H9 (cell line): ENCODE data around the gene CTNNBL1. TPM values are rescaled to one million over a fixed set of nuclear protein-coding genes. Genes with fewer than 3 reads are reported as not detected.
A peak's percentile ranks its signal among the peaks of the same experiment; 100 is the strongest.

Experiments
- DNase-seq: peaks from one replicate; pipeline ENCODE4 v3.0.0-alpha.2; 2017
- H2AFZ ChIP-seq: one replicate; pipeline ENCODE4 v1.6.1; 2013; ENCODE audit warnings: mild to moderate bottlenecking, low read length, control low read depth, moderate library complexity
- H2AK5ac ChIP-seq: 2 replicates; pipeline ENCODE4 v1.6.1; 2013; ENCODE audit warnings: low read length, control low read depth, mixed read lengths; ENCODE audit not compliant: insufficient read length
- H2BK120ac ChIP-seq: one replicate; pipeline ENCODE4 v1.6.1; 2013; ENCODE audit warnings: low read depth, mild to moderate bottlenecking, low read length, control low read depth, inconsistent platforms; ENCODE audit not compliant: poor library complexity, severe bottlenecking
- H2BK12ac ChIP-seq: 2 replicates; pipeline ENCODE4 v1.6.1; 2013; ENCODE audit warnings: low read length, control low read depth, mixed read lengths, low read depth; ENCODE audit not compliant: insufficient read length
- H2BK15ac ChIP-seq: 2 replicates; pipeline ENCODE4 v1.6.1; 2013; ENCODE audit warnings: low read depth, low read length, control low read depth
- H2BK20ac ChIP-seq: one replicate; pipeline ENCODE4 v1.6.1; 2013; ENCODE audit warnings: low read depth, mild to moderate bottlenecking, low read length, control low read depth, inconsistent platforms; ENCODE audit not compliant: poor library complexity, severe bottlenecking
- H2BK5ac ChIP-seq: 2 replicates; pipeline ENCODE4 v1.6.1; 2013; ENCODE audit warnings: low read length, control low read depth, mixed read lengths; ENCODE audit not compliant: insufficient read length
- H3K14ac ChIP-seq: 2 replicates; pipeline ENCODE4 v1.6.1; 2013; ENCODE audit warnings: low read length, control low read depth; ENCODE audit not compliant: insufficient read depth
- H3K18ac ChIP-seq: 2 replicates; pipeline ENCODE4 v1.6.1; 2013; ENCODE audit warnings: low read depth, mild to moderate bottlenecking, mixed read lengths, low read length, control low read depth; ENCODE audit not compliant: insufficient read length
- H3K23ac ChIP-seq: 2 replicates; pipeline ENCODE4 v1.6.1; 2013; ENCODE audit warnings: low read length, control low read depth, mixed read lengths, low read depth; ENCODE audit not compliant: insufficient read length
- H3K23me2 ChIP-seq: 2 replicates; pipeline ENCODE4 v1.6.1; 2013; ENCODE audit warnings: low read depth, mild to moderate bottlenecking, mixed read lengths, low read length, control low read depth; ENCODE audit not compliant: insufficient read length, poor library complexity, severe bottlenecking
- H3K27ac ChIP-seq: 2 replicates; pipeline ENCODE4 v1.5.1; 2013; ENCODE audit warnings: low read length, control low read depth, mixed read lengths, low read depth; ENCODE audit not compliant: insufficient read length
- H3K27me3 ChIP-seq: 2 replicates; pipeline ENCODE4 v1.6.1; 2013; ENCODE audit warnings: low read length, control low read depth, inconsistent platforms; ENCODE audit not compliant: insufficient read depth
- H3K4ac ChIP-seq: 2 replicates; pipeline ENCODE4 v1.6.1; 2013; ENCODE audit warnings: low read depth, mild to moderate bottlenecking, control low read depth, inconsistent platforms, low read length, moderate library complexity
- H3K4me1 ChIP-seq: 2 replicates; pipeline ENCODE4 v1.6.1; 2013; ENCODE audit warnings: low read length, control low read depth, inconsistent platforms; ENCODE audit not compliant: insufficient read depth
- H3K4me2 ChIP-seq: 2 replicates; pipeline ENCODE4 v1.6.1; 2013; ENCODE audit warnings: low read length, control low read depth, mixed read lengths; ENCODE audit not compliant: insufficient read length, insufficient read depth
- H3K56ac ChIP-seq: 2 replicates; pipeline ENCODE4 v1.6.1; 2013; ENCODE audit warnings: low read depth, mild to moderate bottlenecking, mixed read lengths, low read length, control low read depth; ENCODE audit not compliant: insufficient read length
- H3K79me1 ChIP-seq: 2 replicates; pipeline ENCODE4 v1.6.1; 2013; ENCODE audit warnings: low read depth, mild to moderate bottlenecking, moderate library complexity, low read length, control low read depth, inconsistent platforms; ENCODE audit not compliant: insufficient read depth, poor library complexity, severe bottlenecking
- H3K79me2 ChIP-seq: 2 replicates; pipeline ENCODE4 v1.6.1; 2013; ENCODE audit warnings: low read length, control low read depth, inconsistent platforms; ENCODE audit not compliant: insufficient read depth
- H3K9ac ChIP-seq: 2 replicates; pipeline ENCODE4 v1.6.1; 2013; ENCODE audit warnings: low read length, control low read depth, mixed read lengths; ENCODE audit not compliant: insufficient read length; ENCODE audit errors: extremely low read depth
- H3K9me3 ChIP-seq: one replicate; pipeline ENCODE4 v1.6.1; 2013; ENCODE audit warnings: low read depth, low read length, inconsistent platforms; ENCODE audit not compliant: control insufficient read depth
- H3T11ph ChIP-seq: one replicate; pipeline ENCODE4 v1.6.1; 2013; ENCODE audit warnings: mild to moderate bottlenecking, low read length, control low read depth, inconsistent platforms
- H4K20me1 ChIP-seq: one replicate; pipeline ENCODE4 v1.6.1; 2013; ENCODE audit not compliant: control insufficient read depth, insufficient read length, insufficient read depth
- H4K5ac ChIP-seq: 2 replicates; pipeline ENCODE4 v1.6.1; 2013; ENCODE audit warnings: low read depth, mild to moderate bottlenecking, mixed read lengths, low read length, control low read depth; ENCODE audit not compliant: insufficient read length
- H4K8ac ChIP-seq: replicated peaks from 2 replicates; pipeline ENCODE4 v1.6.1; 2013; ENCODE audit warnings: low read length, control low read depth, mixed read lengths, low read depth; ENCODE audit not compliant: insufficient read length
- H4K91ac ChIP-seq: 2 replicates; pipeline ENCODE4 v1.6.1; 2013; ENCODE audit warnings: low read depth, mild to moderate bottlenecking, moderate library complexity, mixed read lengths, low read length, control low read depth; ENCODE audit not compliant: insufficient read length
- H3K27ac Mint-ChIP-seq, 3 experiments: 2 replicates in 2 of 3; 3 replicates in 1 of 3; pipeline ENCODE4 v1.8.0; 2020 to 2021; ENCODE audit warnings: mixed read lengths in 3 of 3, mild to moderate bottlenecking in 1 of 3, moderate library complexity in 1 of 3
- H3K27me3 Mint-ChIP-seq: 2 replicates; pipeline ENCODE4 v1.8.0; 2021; ENCODE audit warnings: low read depth, mild to moderate bottlenecking, moderate library complexity, mixed read lengths
- H3K36me3 Mint-ChIP-seq, 3 experiments: 2 replicates in 2 of 3; 3 replicates in 1 of 3; pipeline ENCODE4 v1.8.0; 2020 to 2021; ENCODE audit warnings: low read depth in 3 of 3, mixed read lengths in 3 of 3; ENCODE audit not compliant: insufficient read depth in 1 of 3
- H3K4me1 Mint-ChIP-seq, 2 experiments: 2 replicates each; pipeline ENCODE4 v1.8.0; 2020; ENCODE audit warnings: mixed read lengths in 2 of 2
- H3K4me3 Mint-ChIP-seq, 2 experiments: 2 replicates in 1 of 2; 3 replicates in 1 of 2; pipeline ENCODE4 v1.8.0; 2020 to 2021; ENCODE audit warnings: mild to moderate bottlenecking in 2 of 2, mixed read lengths in 2 of 2, moderate library complexity in 1 of 2
- H3K9me3 Mint-ChIP-seq, 2 experiments: 2 replicates in 1 of 2; 3 replicates in 1 of 2; pipeline ENCODE4 v1.8.0; 2020; ENCODE audit warnings: mild to moderate bottlenecking in 2 of 2, mixed read lengths in 2 of 2, moderate library complexity in 1 of 2
- CTCF ChIP-seq: fragments of 200-600 bp; sonication (generic); conservative IDR thresholded peaks from 3 replicates; pipeline ENCODE4 v1.8.0; 2021; ENCODE audit warnings: antibody characterized with exemption, mild to moderate bottlenecking
- WGBS: extraction: QIAGEN DNeasy Blood & Tissue Kit; methylation state at CpG from one replicate; pipeline ENCODE4 v1.1.7; 2013; ENCODE audit warnings: missing lambda C conversion rate, low lambda C conversion rate, mixed read lengths; ENCODE audit not compliant: insufficient read length; ENCODE audit errors: extremely low coverage; 5-methylcytosine and 5-hydroxymethylcytosine counted together
- total RNA-seq: library from RNA; stranded (reverse); gene quantifications from 2 replicates; pipeline ENCODE4 v1.2.1, GENCODE V29; 2021

The CTNNBL1 gene
- total RNA-seq, 1 experiment from 2014 or later: 67.2 TPM

GRCh38 chr20:37907677-37908401 lies 214.0 kb downstream of the CTNNBL1 start:
- no peak overlapping the region for H2BK120ac ChIP-seq
- no peak overlapping the region for H3K9ac ChIP-seq
- H3K14ac ChIP-seq: peak overlapping the region; percentile 31; the same call in 1 of the 2 replicates
- H3K27me3 ChIP-seq: no peaks in the 10 kb centered on the region; the same call in 1 of the 2 replicates
- peak overlapping the region in 1 of 2 experiments; percentile 6; a peak in 2 of 5 replicates for H3K4me3 Mint-ChIP-seq
- H3K23ac ChIP-seq: no peak overlapping the region
- H3K56ac ChIP-seq: no peak overlapping the region
- H3K18ac ChIP-seq: no peak overlapping the region
- H3K4me2 ChIP-seq: no peak overlapping the region
- H2AK5ac ChIP-seq: no peak overlapping the region
- H2BK20ac ChIP-seq: no peak overlapping the region
- no peak overlapping the region for H2AFZ ChIP-seq
- H3K4me1 Mint-ChIP-seq: peaks cover 51 to 66% of the 10 kb centered on the region in 2 experiments
- no peak overlapping the region for H3K27ac ChIP-seq
- H3K79me2 ChIP-seq: no peaks in the 10 kb centered on the region
- H3K23me2 ChIP-seq: no peaks in the 10 kb centered on the region
- no peak overlapping the region for H4K91ac ChIP-seq
- no CpG with 5 or more reads among the region's 17 CpGs for WGBS
- TF ChIP-seq CTCF: no peak
- H4K20me1 ChIP-seq: no peaks in the 10 kb centered on the region
- H3K27me3 Mint-ChIP-seq: peaks cover 34% of the 10 kb centered on the region
- DNase-seq: peak; percentile 53
- H2BK12ac ChIP-seq: no peak overlapping the region
- no peak overlapping the region for H4K8ac ChIP-seq
- no peak overlapping the region for H2BK5ac ChIP-seq
- H3K9me3 Mint-ChIP-seq: no peaks in the 10 kb centered on the region; a peak in 1 of 5 replicates
- H3K36me3 Mint-ChIP-seq: no peaks in the 10 kb centered on the region
- peak overlapping the region; percentile 44 to 70 (median 57); a peak in 3 of 7 replicates for H3K27ac Mint-ChIP-seq
- no peak overlapping the region for H3T11ph ChIP-seq
- no peaks in the 10 kb centered on the region for H3K9me3 ChIP-seq
- no peak overlapping the region for H4K5ac ChIP-seq
- no peak overlapping the region for H2BK15ac ChIP-seq
- no peaks in the 10 kb centered on the region for H3K79me1 ChIP-seq
- H3K4me1 ChIP-seq: peaks cover 8% of the 10 kb centered on the region; the same call in 1 of the 2 replicates
- no peak overlapping the region for H3K4ac ChIP-seq
